Adrenal gland (tissue), 5 donors: ENCODE data around the gene CPNE4.

ENCODE experiments used
- POLR2A ChIP-seq, 2 donors: fragments of 450-650 bp; IDR thresholded peaks; one replicate each; pipeline ENCODE4 v1.6.1; 2017; ENCODE audit warnings: antibody characterized with exemption in 2 of 2, mild to moderate bottlenecking in 2 of 2, moderate library complexity in 1 of 2
- TF ChIP-seq, protein P1 (sequence below), 6 experiments: fragments of 450-650 bp in 4 of 6; fragments of 200-600 bp in 2 of 6; sonication (generic) in 1 of 6; IDR thresholded peaks; 1 replicate in 5 of 6; 2 replicates in 1 of 6; pipeline versions ENCODE4 v1.5.1 to v1.8.0; 2016 to 2021; ENCODE audit warnings: antibody characterized with exemption in 6 of 6, mild to moderate bottlenecking in 2 of 6, moderate library complexity in 1 of 6
- donor health status: DM: no; HTN: no; CAD: no.

DNA sequence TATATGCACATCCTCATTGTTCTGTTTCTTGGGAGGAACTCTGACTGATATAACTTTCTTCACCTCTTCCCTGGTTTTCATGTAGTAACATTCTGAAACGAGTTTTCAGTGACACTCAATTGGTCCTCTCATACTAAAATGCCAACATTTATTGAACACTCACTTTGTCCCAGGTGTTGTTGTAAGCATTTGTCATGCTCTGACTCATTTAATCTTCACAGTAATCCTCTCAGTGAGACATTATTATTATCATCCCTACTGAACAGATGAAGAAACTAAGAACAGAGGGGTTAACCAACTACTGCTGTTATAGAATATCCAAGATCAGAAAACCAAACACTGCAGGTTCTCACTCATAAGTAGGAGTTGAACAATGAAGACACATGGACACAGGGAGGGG is 437.9 kb downstream of the CPNE4 start:
- TF ChIP-seq, protein P1, sequence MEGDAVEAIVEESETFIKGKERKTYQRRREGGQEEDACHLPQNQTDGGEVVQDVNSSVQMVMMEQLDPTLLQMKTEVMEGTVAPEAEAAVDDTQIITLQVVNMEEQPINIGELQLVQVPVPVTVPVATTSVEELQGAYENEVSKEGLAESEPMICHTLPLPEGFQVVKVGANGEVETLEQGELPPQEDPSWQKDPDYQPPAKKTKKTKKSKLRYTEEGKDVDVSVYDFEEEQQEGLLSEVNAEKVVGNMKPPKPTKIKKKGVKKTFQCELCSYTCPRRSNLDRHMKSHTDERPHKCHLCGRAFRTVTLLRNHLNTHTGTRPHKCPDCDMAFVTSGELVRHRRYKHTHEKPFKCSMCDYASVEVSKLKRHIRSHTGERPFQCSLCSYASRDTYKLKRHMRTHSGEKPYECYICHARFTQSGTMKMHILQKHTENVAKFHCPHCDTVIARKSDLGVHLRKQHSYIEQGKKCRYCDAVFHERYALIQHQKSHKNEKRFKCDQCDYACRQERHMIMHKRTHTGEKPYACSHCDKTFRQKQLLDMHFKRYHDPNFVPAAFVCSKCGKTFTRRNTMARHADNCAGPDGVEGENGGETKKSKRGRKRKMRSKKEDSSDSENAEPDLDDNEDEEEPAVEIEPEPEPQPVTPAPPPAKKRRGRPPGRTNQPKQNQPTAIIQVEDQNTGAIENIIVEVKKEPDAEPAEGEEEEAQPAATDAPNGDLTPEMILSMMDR (IDR thresholded peaks at IDR 0.05): no peak
- TF ChIP-seq POLR2A (IDR thresholded peaks at IDR 0.05): no peak
